ENCODE measurements around the gene IGF2R.

- TF ChIP-seq CTCF (IDR thresholded peaks at IDR 0.05; ENCODE audit: low read depth, low read length): no peak
- TF ChIP-seq EZH2phosphoT487 (IDR thresholded peaks at IDR 0.05; ENCODE audit: low read depth): no peak
These were observed 9.6 kb downstream of the IGF2R start for GRCh38 chr6:159978291-159979135.
